ENCODE results near the gene PROX1.

DNA sequence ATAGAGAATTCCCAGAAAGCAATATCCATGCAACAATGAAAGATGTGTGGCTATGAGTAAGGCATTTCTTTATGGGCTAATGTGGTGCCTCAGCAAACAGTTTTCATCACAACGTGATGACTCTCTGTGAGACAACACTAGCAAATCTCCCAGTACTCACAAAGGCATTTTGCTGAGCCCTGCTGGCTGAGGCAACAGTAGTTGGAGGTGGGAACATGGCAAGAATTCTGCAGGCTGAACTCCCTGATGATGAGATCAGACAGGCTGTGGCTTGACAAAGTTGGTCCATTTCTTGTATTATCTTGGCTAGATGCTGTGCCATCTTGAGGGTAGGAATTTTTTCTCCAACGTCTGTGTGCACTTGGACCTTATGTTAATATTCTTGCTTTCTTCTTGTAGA, 24.6 kb downstream of the PROX1 start:
- TF ChIP-seq, protein P1, sequence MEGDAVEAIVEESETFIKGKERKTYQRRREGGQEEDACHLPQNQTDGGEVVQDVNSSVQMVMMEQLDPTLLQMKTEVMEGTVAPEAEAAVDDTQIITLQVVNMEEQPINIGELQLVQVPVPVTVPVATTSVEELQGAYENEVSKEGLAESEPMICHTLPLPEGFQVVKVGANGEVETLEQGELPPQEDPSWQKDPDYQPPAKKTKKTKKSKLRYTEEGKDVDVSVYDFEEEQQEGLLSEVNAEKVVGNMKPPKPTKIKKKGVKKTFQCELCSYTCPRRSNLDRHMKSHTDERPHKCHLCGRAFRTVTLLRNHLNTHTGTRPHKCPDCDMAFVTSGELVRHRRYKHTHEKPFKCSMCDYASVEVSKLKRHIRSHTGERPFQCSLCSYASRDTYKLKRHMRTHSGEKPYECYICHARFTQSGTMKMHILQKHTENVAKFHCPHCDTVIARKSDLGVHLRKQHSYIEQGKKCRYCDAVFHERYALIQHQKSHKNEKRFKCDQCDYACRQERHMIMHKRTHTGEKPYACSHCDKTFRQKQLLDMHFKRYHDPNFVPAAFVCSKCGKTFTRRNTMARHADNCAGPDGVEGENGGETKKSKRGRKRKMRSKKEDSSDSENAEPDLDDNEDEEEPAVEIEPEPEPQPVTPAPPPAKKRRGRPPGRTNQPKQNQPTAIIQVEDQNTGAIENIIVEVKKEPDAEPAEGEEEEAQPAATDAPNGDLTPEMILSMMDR (IDR thresholded peaks at IDR 0.05; ENCODE audit: low read depth, low read length, poor library complexity, severe bottlenecking): no peak
- TF ChIP-seq EZH2phosphoT487 (IDR thresholded peaks at IDR 0.05; ENCODE audit: borderline replicate concordance, low read length): no peak

Data from DOHH2 (cell line).